K562 (cell line): ENCODE measurements around the gene PTPN5. TPM values are rescaled to one million over a fixed set of nuclear protein-coding genes. Genes with fewer than 3 reads are reported as not detected.

Source experiments
- CBFA2T3 ChIP-seq: fragments of 450-650 bp; IDR thresholded peaks from 2 replicates; pipeline ENCODE4 v1.6.1; 2017
- CXXC5 ChIP-seq: fragments of 250-450 bp; sonication (Bioruptor Pico); IDR thresholded peaks from 2 replicates; pipeline ENCODE4 v1.8.0; 2022; ENCODE audit warnings: inconsistent platforms, mild to moderate bottlenecking, moderate library complexity
- EGR1 ChIP-seq: fragments of 450-650 bp; conservative IDR thresholded peaks from 2 replicates; pipeline ENCODE4 v1.6.1; 2017; ENCODE audit warnings: mild to moderate bottlenecking
- GABPB1 ChIP-seq: sonication (generic); formaldehyde crosslinking; IDR thresholded peaks from 2 replicates; pipeline ENCODE4 v1.8.0; 2022; ENCODE audit warnings: mild to moderate bottlenecking, missing genetic modification reagents
- GABPB2 ChIP-seq: fragments of 250-450 bp; sonication (Bioruptor Pico); conservative IDR thresholded peaks from 2 replicates; pipeline ENCODE4 v1.5.1; 2021; ENCODE audit warnings: mild to moderate bottlenecking
- GTF2F1 ChIP-seq: IDR thresholded peaks from 2 replicates; pipeline ENCODE4 v1.6.1; 2011; ENCODE audit warnings: low read depth, low read length, improper control_type of control experiment
- HBP1 ChIP-seq: fragments of 450-650 bp; formaldehyde crosslinking; IDR thresholded peaks from 2 replicates; pipeline ENCODE4 v1.4.0; 2022; ENCODE audit warnings: missing genetic modification characterization
- JUND ChIP-seq, 2 experiments: IDR thresholded peaks; 2 replicates in 1 of 2; 3 replicates in 1 of 2; pipeline ENCODE4 v1.6.1; 2011; ENCODE audit warnings: borderline replicate concordance in 2 of 2, low read depth in 2 of 2, low read length in 2 of 2, improper control_type of control experiment in 1 of 2, missing biosample characterization in 1 of 2, missing genetic modification characterization in 1 of 2, missing genetic modification reagents in 1 of 2
- MAFG ChIP-seq: fragments of 450-650 bp; conservative IDR thresholded peaks from 2 replicates; pipeline ENCODE4 v1.6.1; 2016; ENCODE audit warnings: missing genetic modification characterization, missing compliant biosample characterization
- MCM7 ChIP-seq, 2 experiments: fragments of 450-650 bp; IDR thresholded peaks; 2 replicates each; pipeline ENCODE4 v1.6.1; 2016 to 2018
- MED1 ChIP-seq: sonication (generic); formaldehyde crosslinking; IDR thresholded peaks from 2 replicates; pipeline ENCODE4 v1.8.1; 2023; ENCODE audit warnings: missing genetic modification reagents, borderline replicate concordance
- MEIS2 ChIP-seq: fragments of 450-650 bp; IDR thresholded peaks from 2 replicates; pipeline ENCODE4 v1.6.1; 2014; ENCODE audit warnings: mild to moderate bottlenecking; ENCODE audit not compliant: partially characterized antibody
- MLLT1 ChIP-seq, 2 experiments: fragments of 450-650 bp; IDR thresholded peaks; 2 replicates each; pipeline ENCODE4 v1.6.1; 2016
- MYBL2 ChIP-seq, 2 experiments: fragments of 450-650 bp in 1 of 2; sonication (generic) in 1 of 2; formaldehyde crosslinking in 1 of 2; IDR thresholded peaks; 2 replicates each; pipeline versions ENCODE4 v1.6.1 to v1.8.1; 2017 to 2022; ENCODE audit warnings: borderline replicate concordance in 1 of 2, inconsistent platforms in 1 of 2, low read depth in 1 of 2, mild to moderate bottlenecking in 1 of 2, missing genetic modification reagents in 1 of 2, moderate library complexity in 1 of 2
- NR2C2 ChIP-seq, 2 experiments: fragments of 200-800 bp in 1 of 2; sonication (Bioruptor generic) in 1 of 2; sonication (generic) in 1 of 2; formaldehyde crosslinking in 1 of 2; IDR thresholded peaks; 2 replicates each; pipeline versions ENCODE4 v1.6.1 to v1.8.0; 2016 to 2022; ENCODE audit warnings: mild to moderate bottlenecking in 1 of 2, missing compliant biosample characterization in 1 of 2, missing genetic modification characterization in 1 of 2, missing genetic modification reagents in 1 of 2
- PHF20 ChIP-seq: fragments of 450-650 bp; IDR thresholded peaks from 2 replicates; pipeline ENCODE4 v1.6.1; 2018; ENCODE audit not compliant: partially characterized antibody
- RNF219 ChIP-seq: fragments of 250-450 bp; sonication (Bioruptor Pico); IDR thresholded peaks from 2 replicates; pipeline ENCODE4 v1.5.0; 2022; ENCODE audit warnings: mild to moderate bottlenecking
- SMAD1 ChIP-seq: fragments of 150-350 bp; IDR thresholded peaks from 2 replicates; pipeline ENCODE4 v1.6.1; 2014; ENCODE audit warnings: low read length, low read depth; ENCODE audit not compliant: partially characterized antibody
- ZBTB34 ChIP-seq: fragments of 250-450 bp; sonication (Bioruptor Pico); IDR thresholded peaks from 2 replicates; pipeline ENCODE4 v1.8.0; 2021; ENCODE audit warnings: mild to moderate bottlenecking, moderate library complexity
- ZNF224 ChIP-seq: sonication (generic); formaldehyde crosslinking; IDR thresholded peaks from 2 replicates; pipeline ENCODE4 v1.8.0; 2022; ENCODE audit warnings: mild to moderate bottlenecking, missing genetic modification reagents
- ZNF785 ChIP-seq: fragments of 250-450 bp; sonication (Bioruptor Pico); IDR thresholded peaks from 2 replicates; pipeline ENCODE4 v1.4.0; 2020; ENCODE audit warnings: mild to moderate bottlenecking
- ZSCAN32 ChIP-seq: fragments of 450-650 bp; formaldehyde crosslinking; IDR thresholded peaks from 2 replicates; pipeline ENCODE4 v1.4.0; 2020; ENCODE audit warnings: mild to moderate bottlenecking, moderate library complexity
- polyA plus RNA-seq, 8 experiments: library from polyadenylated mRNA; depleted of rRNA in 4 of 8; stranded (reverse) in 5 of 8; unstranded in 3 of 8; fragments of >200 nt; fragmentation: Nextera tagmentation in 2 of 8; fragmentation: Illumina TruSeq in 1 of 8; extraction: Ambion mirVana in 2 of 8; extraction: Trizol in 1 of 8; gene quantifications; 2 replicates each; pipeline versions ENCODE4 v1.2.1 to v1.2.3, GENCODE V29; 2011 to 2014; ENCODE audit warnings: inconsistent platforms in 1 of 8, missing spikeins in 1 of 8
- total RNA-seq, 7 experiments: library from RNA; depleted of rRNA in 6 of 7; stranded (reverse); fragments of >200 nt in 6 of 7; fragmentation: Illumina TruSeq in 2 of 7; extraction: Trizol in 2 of 7; gene quantifications; 2 replicates each; pipeline versions ENCODE4 v1.2.1 to v1.2.3, GENCODE V29; 2011 to 2021; ENCODE audit warnings: low replicate concordance in 1 of 7

Gene PTPN5
- total and polyA plus RNA-seq, 9 of the 15 experiments (the other 6 are each of a cell fraction or from before 2014, with no cell fraction given), result not detected

- TF ChIP-seq MYBL2 (IDR thresholded peaks at IDR 0.05; ENCODE audit: low read depth), result no peak
- no peak for TF ChIP-seq MYBL2 (CRISPR knock-in tag; IDR thresholded peaks at IDR 0.05; ENCODE audit: borderline replicate concordance)
- no peak for TF ChIP-seq ZSCAN32 (CRISPR knock-in tag)
- no peak for TF ChIP-seq GTF2F1
- no peak for TF ChIP-seq MLLT1 (IDR thresholded peaks at IDR 0.05)
- no peak for TF ChIP-seq CBFA2T3
- no peak for TF ChIP-seq MED1 (CRISPR knock-in tag)
- TF ChIP-seq ZNF785 (CRISPR knock-in tag), result no peak
- TF ChIP-seq PHF20, result no peak
- TF ChIP-seq MEIS2, result no peak
- no peak for TF ChIP-seq EGR1
- no peak for TF ChIP-seq CXXC5 (CRISPR knock-in tag)
- TF ChIP-seq MCM7 (IDR thresholded peaks at IDR 0.05), result no peak
- no peak for TF ChIP-seq ZBTB34 (CRISPR knock-in tag)
- no peak for TF ChIP-seq RNF219
- no peak for TF ChIP-seq ZNF224 (CRISPR knock-in tag)
- no peak for TF ChIP-seq GABPB2
- no peak for TF ChIP-seq NR2C2 (CRISPR knock-in tag; IDR thresholded peaks at IDR 0.05)
- TF ChIP-seq NR2C2 (tag; IDR thresholded peaks at IDR 0.05), result no peak
- 0 out of 2 replicates have a peak, but pooled peaks have one; percentile 28 for TF ChIP-seq JUND (IDR thresholded peaks at IDR 0.05; ENCODE audit: borderline replicate concordance, low read depth, low read length)
- no peak for TF ChIP-seq JUND (tag; IDR thresholded peaks at IDR 0.05; ENCODE audit: borderline replicate concordance, low read depth, low read length)
- TF ChIP-seq GABPB1 (CRISPR knock-in tag), result no peak
- peak; percentile 17; the same call in 1 of the 2 replicates for TF ChIP-seq MAFG
- TF ChIP-seq SMAD1, result no peak
- no peak for TF ChIP-seq HBP1 (CRISPR knock-in tag)
These were observed 63.9 kb downstream of the PTPN5 start (continued) for GRCh38 chr11:18727479-18728236.
